ENCODE data around the gene GRIK3.
"Not testable (repeated sequence)": the region's sequence is repeated elsewhere in the genome, so short reads cannot be mapped to it uniquely, and the experiment has no call there.

Gene GRIK3

GRCh38 chr1:36776256-36776655 is 258.1 kb downstream of the GRIK3 start:
- DNase-seq, result no peak

GRCh38 chr1:36775716-36776115 is 258.6 kb downstream of the GRIK3 start:
- DNase-seq, result no peak

GRCh38 chr1:36773827-36774541 is 260.3 kb downstream of the GRIK3 start:
- DNase-seq, result no peak

- no peak for DNase-seq
These were observed 261.4 kb downstream of the GRIK3 start for GRCh38 chr1:36772647-36773495.

- DNase-seq, result no peak
These were observed 262.5 kb downstream of the GRIK3 start for GRCh38 chr1:36771660-36772284.

- no peak for DNase-seq
These were observed 263.1 kb downstream of the GRIK3 start for GRCh38 chr1:36771240-36771639.

GRCh38 chr1:36769886-36770830 is 264.2 kb downstream of the GRIK3 start:
- DNase-seq, result no peak

GRCh38 chr1:36768486-36769178 is 265.7 kb downstream of the GRIK3 start:
- DNase-seq, result no peak

GRCh38 chr1:36767429-36767828 is 266.9 kb downstream of the GRIK3 start:
- not testable (repeated sequence) for DNase-seq

- DNase-seq, result no peak
These were observed 267.8 kb downstream of the GRIK3 start for GRCh38 chr1:36766481-36766880.

- no peak for DNase-seq
These were observed 268.5 kb downstream of the GRIK3 start for GRCh38 chr1:36765785-36766300.

- no peak for DNase-seq
These were observed 269.5 kb downstream of the GRIK3 start for GRCh38 chr1:36764798-36765197.

GRCh38 chr1:36763771-36764170 is 270.5 kb downstream of the GRIK3 start:
- no peak for DNase-seq

- DNase-seq, result no peak
These were observed 272.1 kb downstream of the GRIK3 start for GRCh38 chr1:36762174-36762573.

- DNase-seq, result no peak
These were observed 273.2 kb downstream of the GRIK3 start for GRCh38 chr1:36761113-36761512.

- DNase-seq, result no peak
These were observed 274.2 kb downstream of the GRIK3 start for GRCh38 chr1:36760081-36760480.

GRCh38 chr1:36759355-36759754 is 275.0 kb downstream of the GRIK3 start:
- no peak for DNase-seq

GRCh38 chr1:36755303-36756230 is 278.7 kb downstream of the GRIK3 start:
- DNase-seq, result no peak

GRCh38 chr1:36754366-36754765 is 279.9 kb downstream of the GRIK3 start:
- no peak for DNase-seq

GRCh38 chr1:36753451-36753850 is 280.9 kb downstream of the GRIK3 start:
- no peak for DNase-seq
